ENCODE data around the gene ALDH1B1.

Gene ALDH1B1

GRCh38 chr9:38416461-38416860, 24.0 kb downstream of the ALDH1B1 start:
- no peak for DNase-seq (ENCODE audit: low spot score)

GRCh38 chr9:38417003-38417945, 24.8 kb downstream of the ALDH1B1 start:
- peak; percentile 56 for DNase-seq (ENCODE audit: low spot score)

GRCh38 chr9:38418366-38418765, 25.9 kb downstream of the ALDH1B1 start:
- DNase-seq (ENCODE audit: low spot score) = no peak

GRCh38 chr9:38419181-38419580, 26.7 kb downstream of the ALDH1B1 start:
- DNase-seq (ENCODE audit: low spot score) = no peak

- DNase-seq (ENCODE audit: low spot score) = peak; percentile 48
Observed at GRCh38 chr9:38421498-38422211, 29.2 kb downstream of the ALDH1B1 start.

GRCh38 chr9:38422555-38423260, 30.2 kb downstream of the ALDH1B1 start:
- no peak for DNase-seq (ENCODE audit: low spot score)

GRCh38 chr9:38423273-38423972, 30.9 kb downstream of the ALDH1B1 start:
- no peak for DNase-seq (ENCODE audit: low spot score)

GRCh38 chr9:38423973-38424843, 31.7 kb downstream of the ALDH1B1 start, which contains the start of gene IGFBPL1:
Gene IGFBPL1, minus strand, starts transcription at chr9:38424454. Its CDS starts 30 bp downstream, at chr9:38424424.
- peak; percentile 91 for DNase-seq (ENCODE audit: low spot score)

- no peak for DNase-seq (ENCODE audit: low spot score)
Observed at GRCh38 chr9:38424918-38425317, 32.4 kb downstream of the ALDH1B1 start.

- no peak for DNase-seq (ENCODE audit: low spot score)
Observed at GRCh38 chr9:38428062-38428461, 35.6 kb downstream of the ALDH1B1 start.

- no peak for DNase-seq (ENCODE audit: low spot score)
Observed at GRCh38 chr9:38431116-38431515, 38.6 kb downstream of the ALDH1B1 start.

GRCh38 chr9:38432922-38433510, 40.5 kb downstream of the ALDH1B1 start:
- peak; percentile 52 for DNase-seq (ENCODE audit: low spot score)

- no peak for DNase-seq (ENCODE audit: low spot score)
Observed at GRCh38 chr9:38434365-38434764, 41.9 kb downstream of the ALDH1B1 start.

GRCh38 chr9:38434853-38435252, 42.4 kb downstream of the ALDH1B1 start:
- no peak for DNase-seq (ENCODE audit: low spot score)

GRCh38 chr9:38435521-38435920, 43.0 kb downstream of the ALDH1B1 start:
- DNase-seq (ENCODE audit: low spot score) = no peak

- DNase-seq (ENCODE audit: low spot score) = no peak
Observed at GRCh38 chr9:38436708-38437107, 44.2 kb downstream of the ALDH1B1 start.

GRCh38 chr9:38437193-38437823, 44.8 kb downstream of the ALDH1B1 start:
- no peak for DNase-seq (ENCODE audit: low spot score)

- DNase-seq (ENCODE audit: low spot score) = no peak
Observed at GRCh38 chr9:38439291-38439915, 46.9 kb downstream of the ALDH1B1 start.

GRCh38 chr9:38439916-38440301, 47.4 kb downstream of the ALDH1B1 start:
- no peak for DNase-seq (ENCODE audit: low spot score)
